ENCODE data around the gene NRXN3.

Gene NRXN3

DNA sequence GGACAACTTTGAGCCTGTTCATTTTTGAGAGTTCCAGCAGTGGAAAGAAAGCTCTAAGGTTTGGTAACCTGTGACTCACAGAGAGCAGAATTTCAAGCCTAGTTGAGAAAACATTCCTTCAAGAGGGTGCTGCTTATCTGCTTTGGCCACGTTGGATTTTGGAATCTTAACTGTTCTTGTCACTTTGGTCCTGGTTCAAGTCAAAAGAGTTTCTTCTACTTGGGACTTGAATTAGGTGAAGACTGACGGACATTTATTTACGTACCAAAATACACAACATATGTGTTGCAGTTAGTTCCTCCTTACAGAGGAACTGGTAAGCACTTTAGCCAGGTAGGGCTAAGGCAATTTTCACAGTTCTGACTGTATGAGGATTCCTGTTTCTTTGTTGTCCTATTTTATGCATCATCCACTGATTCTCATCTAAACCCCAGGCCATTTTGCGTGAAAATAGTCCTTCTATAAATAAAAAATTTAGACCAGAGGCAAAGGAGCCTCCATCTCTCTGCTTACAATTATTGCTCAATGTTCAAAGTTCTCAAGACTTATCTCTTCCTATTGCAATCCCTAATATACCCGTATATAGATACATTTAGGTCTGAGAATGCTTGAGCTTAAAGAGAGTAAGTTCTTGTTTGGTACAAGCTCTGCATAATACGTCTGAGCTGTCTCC, 1460.3 kb downstream of the NRXN3 start:
- no peak overlapping the region for H3K4me3 ChIP-seq (ENCODE audit: low read depth, low read length)

DNA sequence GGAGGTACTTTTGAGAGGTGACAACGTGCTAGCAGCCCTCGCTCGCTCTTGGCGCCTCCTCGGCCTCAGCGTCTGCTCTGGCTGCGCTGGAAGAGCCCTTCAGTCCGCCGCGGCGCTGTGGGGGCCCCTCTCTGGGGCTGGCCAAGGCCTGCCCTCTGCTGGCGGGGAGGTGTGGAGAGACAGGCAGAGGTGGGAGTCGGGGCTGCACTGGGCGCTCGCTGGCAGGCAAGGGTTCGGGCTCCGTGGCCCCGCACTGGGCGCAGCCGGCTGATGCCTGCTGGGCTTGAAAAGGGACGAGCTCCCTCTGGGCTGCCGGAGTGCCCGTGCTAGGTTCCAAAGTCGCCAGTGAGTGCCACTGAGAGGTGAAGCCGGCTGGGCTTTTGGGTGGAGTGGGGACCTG, 1461.1 kb downstream of the NRXN3 start:
- no peak overlapping the region for H3K4me3 ChIP-seq (ENCODE audit: low read depth, low read length)

DNA sequence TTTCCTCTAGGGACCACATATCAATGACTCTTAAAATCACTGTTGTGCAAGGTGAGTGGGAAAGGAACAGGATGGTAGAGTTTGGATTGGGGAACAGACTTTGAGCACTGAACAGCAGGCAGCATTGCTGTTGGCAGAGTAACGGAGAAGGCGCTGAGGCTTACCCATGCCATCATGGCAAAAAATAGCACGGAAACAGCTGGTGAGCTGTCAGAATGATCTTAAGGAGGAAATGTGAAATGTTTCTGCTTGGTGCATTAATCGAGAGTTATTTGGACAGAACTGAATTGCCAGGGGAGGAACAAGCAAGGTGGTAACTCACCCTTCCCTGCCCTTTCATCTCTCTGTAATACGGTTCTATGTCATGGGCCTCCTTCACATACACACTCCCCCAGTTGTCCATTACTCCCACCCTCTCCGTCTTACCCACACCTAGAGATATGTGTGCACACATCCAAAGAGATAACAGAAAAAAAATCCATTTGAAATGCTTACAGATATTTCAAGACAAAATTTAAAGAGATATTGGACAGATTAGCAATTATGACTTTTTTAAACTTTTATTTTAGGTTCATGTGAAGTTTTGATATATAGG, 1468.6 kb downstream of the NRXN3 start:
- no peak overlapping the region for H3K4me3 ChIP-seq (ENCODE audit: low read depth, low read length)

DNA sequence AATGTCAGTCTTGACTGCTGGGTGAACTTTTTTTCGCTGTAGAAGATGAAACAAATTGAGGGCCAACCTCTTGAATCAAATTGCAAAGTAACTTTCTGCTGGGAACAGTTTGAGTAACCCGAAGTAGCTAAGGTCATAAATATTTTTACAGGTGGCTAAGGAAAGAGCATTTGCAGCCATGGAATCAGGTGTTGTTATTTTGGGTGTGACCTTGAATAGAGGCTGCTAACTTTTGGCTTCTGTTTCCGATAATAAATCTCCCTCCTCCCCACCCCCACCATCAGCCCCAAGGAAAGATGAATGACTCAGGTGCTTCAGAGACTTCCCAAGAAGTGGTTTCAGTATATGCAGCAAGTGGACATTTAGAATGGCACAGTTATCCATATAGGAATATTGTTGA, 1469.4 kb downstream of the NRXN3 start:
- no peak overlapping the region for H3K4me3 ChIP-seq (ENCODE audit: low read depth, low read length)

DNA sequence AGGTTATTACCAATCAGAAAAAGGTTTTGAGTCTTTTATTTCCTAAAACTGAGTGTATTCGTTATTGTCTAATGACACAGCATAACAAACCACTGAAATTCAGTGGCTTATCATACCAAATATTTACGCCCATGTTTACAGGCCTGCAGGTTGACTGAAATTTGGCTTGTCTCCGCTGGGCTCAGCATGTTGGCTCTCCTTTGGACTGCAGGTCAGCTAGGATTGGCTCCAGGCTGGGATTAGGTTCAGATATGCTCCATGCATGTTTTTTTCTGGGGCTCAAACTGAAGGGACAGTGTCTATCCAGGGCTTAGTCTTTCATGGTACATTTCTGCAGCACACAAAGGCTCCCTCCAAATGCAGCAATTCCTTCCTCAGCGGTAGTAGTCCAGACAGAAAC, 1471.2 kb downstream of the NRXN3 start:
- no peak overlapping the region for H3K4me3 ChIP-seq (ENCODE audit: low read depth, low read length)

DNA sequence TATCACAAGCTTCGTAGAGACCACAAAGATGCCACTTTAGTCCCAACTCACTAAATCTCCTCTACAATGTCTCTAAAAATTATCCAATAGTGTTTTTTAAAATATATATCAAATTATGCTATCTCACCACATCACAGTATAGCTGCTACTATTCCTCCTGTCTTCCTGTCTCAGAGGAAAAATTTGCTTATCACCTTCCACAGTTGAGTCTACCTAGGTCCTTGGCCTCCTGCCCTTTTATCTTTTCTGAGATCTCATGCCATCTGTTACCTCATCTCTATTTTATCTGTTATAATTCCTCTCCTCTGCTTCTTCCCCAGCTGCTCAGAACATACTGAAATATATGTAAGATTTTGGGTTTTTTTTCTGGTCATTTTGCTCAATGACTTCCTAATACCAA, 1473.0 kb downstream of the NRXN3 start:
- H3K4me3 ChIP-seq (ENCODE audit: low read depth, low read length), result no peak overlapping the region

DNA sequence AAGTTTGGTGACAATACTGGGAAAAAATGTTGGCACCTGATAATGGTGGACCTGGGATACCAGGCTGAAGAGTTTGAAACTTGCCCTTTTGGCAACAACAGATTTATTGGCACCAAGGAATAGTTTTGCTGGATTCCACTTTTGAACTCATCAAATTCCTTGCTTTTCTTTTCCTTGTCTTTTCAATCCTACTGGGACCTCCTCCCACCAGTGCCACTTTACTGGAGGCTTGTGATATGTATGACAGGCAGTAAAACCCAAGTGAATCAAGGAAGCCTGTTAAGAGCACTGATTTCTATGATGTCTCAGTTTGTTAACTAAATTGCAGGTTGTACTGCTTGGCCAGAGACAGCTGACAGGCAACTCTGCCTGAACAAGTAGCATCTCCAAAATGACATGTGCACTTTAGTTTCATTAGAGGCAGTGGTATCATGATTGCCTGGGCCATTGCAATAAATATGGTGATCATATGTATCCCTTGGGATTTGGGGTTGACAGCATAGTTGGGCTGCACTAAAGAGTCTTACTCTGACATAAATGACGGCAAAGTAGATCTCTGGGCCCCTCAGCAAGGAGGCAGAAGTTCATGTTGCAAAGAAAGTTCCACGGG, 1475.7 kb downstream of the NRXN3 start:
- no peak overlapping the region for H3K4me3 ChIP-seq (ENCODE audit: low read depth, low read length)

DNA sequence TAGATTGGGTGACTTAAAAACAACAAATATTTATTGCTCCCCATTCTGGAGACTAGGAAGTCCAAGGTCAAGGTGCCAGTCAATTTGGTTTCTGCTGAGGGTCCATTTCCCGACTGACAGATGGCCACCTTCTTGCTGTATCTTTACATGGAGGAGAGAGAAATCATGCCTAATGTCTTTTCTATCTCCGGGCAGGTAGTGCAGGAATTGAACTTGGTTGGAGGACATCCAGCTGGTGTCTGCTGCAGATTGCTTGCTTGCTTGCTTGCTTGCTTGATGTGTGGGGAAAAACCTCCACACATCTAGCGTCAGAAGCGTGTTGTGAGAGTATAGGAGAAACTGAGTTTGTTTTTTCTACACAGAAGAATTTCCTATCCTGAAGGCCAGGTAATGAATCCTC, 1479.7 kb downstream of the NRXN3 start:
- H3K4me3 ChIP-seq (ENCODE audit: low read depth, low read length), result no peak overlapping the region

DNA sequence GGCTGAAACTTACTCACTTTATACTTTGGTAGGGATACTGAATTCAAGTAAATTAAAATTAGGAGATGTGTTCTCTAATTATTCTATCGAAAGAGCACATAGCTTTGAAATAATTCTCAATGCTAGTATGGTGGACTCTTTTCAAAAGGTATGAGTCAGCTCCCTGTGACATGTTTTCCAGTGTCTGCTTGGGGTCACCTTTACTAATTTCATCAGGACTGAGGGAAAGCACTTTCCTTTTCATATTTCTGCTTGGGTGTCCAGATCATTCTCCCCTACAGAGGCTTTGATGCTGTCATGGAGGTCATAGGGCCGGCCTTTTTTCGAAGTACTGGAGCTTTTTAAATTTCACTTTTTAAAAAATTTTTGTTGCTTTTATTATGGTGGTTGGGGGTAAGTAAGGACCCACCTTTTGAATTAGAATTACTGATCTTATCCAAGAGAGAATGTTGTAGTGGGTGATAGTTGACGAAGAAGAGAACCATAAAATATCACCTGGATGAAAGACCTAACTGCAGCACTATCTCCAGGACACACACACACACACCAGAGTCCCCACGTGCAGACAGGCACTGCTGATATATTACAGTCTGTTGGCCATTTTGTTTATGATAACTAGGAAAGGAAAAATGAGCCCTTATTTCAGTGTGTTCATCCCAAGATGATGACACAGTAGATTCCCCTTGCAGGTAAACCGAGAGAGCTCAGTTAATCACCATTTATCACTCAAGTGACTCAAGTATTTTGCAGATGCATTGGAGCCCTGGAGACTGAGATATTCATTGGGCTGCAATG, 1482.5 kb downstream of the NRXN3 start:
- no peak overlapping the region for H3K4me3 ChIP-seq (ENCODE audit: low read depth, low read length)

DNA sequence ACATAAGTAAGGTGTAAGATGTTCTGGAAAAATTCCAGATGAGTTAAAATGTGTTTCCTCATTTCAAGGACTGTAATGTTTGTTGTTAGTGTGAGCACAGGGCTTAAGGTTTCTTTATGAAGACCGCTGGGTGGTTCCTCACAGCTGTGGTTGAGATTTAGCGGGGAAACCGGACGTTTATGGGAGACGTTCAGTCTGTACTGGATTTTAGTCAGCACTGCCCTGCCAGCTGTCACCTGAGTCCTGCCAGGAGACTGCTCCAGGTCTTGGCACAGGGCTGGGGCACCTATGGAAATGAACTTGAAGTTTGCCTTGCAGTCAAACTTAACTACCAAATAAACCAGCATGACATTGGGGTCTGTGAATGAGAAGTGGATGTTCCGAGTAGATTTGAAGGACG, 1485.9 kb downstream of the NRXN3 start:
- no peak overlapping the region for H3K4me3 ChIP-seq (ENCODE audit: low read depth, low read length)

DNA sequence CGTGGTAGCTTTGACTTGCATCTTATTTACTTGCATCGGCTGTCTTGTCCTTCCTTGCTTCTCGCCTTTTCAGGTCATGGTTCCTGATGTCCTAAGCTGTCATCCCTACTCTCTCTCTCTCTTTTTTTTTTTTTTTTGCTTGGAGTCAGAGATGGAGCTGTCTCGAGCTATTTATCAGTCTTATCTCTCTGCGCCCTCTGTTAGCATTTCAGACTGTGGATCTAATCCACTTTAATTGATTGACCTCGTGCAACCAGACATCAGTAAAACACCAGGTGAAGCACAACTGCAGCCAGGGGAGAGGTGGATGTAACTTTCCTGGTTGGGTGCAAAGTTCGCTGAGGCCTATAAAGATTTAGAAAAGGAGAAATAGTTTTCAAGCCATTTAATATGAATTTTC, 1486.3 kb downstream of the NRXN3 start:
- H3K4me3 ChIP-seq (ENCODE audit: low read depth, low read length), result no peak overlapping the region

DNA sequence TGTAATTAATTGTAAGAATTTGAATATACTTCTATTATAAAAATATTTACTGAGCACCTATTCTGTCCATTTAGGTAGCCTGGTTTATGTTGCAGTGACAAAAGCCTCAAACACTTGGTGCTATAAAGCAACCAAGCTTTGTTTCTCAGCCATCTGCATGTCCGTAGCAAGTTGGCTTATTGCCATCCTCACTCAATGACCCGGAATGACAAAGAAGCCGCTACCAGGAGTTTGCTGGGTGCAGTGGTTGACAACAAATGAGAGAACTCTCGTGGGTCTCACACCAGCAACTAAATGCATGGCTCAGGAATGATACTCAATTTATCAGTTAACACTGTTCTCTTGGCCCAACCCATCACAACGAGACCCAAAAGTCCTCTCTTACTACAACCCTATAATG, 1488.0 kb downstream of the NRXN3 start:
- H3K4me3 ChIP-seq (ENCODE audit: low read depth, low read length), result no peak overlapping the region

DNA sequence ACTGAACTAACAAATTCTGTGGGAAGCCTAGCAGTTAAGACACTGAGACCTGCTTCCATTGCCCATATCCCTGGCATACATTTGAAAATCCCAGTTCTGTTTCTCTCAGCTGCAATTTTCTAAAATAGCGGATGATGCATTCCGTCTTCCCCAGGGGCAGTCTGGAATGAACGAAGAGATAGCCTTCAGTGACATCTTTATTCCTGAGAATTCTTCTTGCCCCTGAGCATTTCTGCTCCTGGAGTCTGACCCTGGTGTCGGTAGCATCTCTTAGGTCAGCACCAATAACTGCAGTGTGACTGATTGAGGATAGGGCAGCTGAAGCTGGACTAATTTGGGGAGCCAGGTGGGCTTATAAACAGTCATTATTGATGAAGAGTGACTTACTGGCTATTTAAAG, 1488.6 kb downstream of the NRXN3 start:
- H3K4me3 ChIP-seq (ENCODE audit: low read depth, low read length), result no peak overlapping the region

DNA sequence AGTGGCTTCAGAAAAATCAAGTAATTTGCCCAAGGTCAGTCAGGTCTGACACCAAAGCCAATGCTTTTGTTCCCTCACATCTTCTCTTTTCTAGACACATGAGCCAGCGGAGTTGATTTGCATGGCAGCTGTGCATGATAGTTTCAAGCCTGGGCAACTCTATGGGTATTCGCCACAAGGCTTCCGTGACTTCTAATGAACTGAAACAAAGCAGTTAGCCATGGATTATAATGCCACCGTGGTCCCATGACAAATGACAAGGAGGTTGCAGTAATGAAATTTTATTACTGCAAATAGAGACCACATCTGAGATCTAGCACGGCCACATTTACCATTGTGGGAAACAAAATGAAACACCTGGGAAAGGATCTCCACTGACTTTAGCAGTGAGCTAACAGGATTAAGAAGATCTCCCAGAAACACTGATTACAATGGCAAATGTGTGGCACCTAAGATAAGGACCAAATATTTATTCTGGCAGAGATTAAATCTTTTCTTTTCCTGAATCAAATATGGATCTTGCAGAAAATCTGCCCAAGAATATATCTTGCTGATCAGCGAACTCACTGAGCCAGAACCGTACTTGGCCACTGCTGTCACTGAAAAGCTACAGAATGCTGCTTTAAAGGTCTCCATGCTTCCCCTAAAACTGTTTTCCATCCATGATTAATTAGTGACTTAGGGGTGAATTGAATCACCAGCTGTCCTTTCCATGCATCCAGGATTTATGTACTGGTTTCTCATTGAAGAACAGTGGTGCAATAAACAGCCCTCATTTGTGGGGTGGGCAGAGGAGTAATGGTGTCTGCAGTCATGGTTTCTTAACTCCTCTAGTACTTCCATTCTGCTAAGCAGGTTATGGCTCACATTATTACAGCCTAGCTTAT, 1490.1 kb downstream of the NRXN3 start:
- H3K4me3 ChIP-seq (ENCODE audit: low read depth, low read length), result no peak overlapping the region

DNA sequence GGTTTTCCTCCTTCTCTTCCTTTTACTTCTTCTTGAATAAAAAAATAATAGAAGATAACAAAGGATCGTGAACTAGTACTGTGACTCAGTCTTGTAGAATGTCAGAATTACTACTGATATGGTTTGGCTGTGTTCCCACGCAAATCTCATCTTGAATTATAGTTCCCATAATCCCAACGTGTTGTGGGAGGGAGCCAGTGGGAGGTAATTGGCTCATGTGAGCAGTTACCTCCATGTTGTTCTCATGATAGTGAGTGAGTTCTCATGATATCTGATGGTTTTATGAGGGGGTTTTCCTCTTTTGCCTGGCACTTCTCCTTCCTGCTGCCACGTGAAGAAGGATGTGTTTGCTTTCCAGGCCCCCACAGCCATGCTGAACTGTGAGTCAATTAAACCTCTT, 1491.6 kb downstream of the NRXN3 start:
- no peak overlapping the region for H3K4me3 ChIP-seq (ENCODE audit: low read depth, low read length)

DNA sequence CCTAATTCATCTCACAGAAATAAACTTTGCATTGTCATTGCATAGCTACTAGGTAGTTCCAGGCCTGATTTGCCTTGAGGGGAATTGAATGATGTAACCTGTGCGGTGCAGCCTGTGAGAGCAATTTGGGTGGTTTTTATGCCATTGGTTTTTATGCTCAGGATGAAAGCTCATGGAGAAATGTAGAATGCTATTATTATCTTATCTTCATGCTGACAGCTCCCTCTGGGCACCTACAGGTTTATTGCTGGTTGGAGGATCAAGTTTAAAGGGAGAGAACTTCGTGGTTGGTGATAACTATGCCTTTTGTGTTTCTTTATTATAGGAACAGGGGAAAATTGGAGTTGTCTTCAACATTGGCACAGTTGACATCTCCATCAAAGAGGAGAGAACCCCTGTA, 1493.3 kb downstream of the NRXN3 start:
- H3K4me3 ChIP-seq (ENCODE audit: low read depth, low read length), result no peak overlapping the region

DNA sequence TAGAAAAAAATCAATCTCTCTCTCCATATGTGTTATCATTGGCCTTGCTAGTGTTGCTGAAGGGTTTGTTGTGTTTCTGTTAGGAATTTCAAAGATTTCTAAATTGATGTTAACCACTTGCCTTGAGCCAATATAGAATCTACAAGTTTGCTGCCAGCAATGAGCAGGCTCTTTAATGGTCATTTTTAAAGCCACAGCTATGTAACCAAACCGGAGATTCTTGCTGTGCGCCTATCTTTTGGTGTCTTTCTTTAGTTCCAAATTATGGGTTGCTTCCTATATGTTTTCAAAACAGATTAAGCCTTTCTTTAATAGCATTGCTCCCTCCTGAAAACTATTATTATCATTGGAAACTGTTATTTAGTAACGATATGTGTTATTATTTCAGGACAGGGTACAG, 1495.4 kb downstream of the NRXN3 start:
- no peak overlapping the region for H3K4me3 ChIP-seq (ENCODE audit: low read depth, low read length)

DNA sequence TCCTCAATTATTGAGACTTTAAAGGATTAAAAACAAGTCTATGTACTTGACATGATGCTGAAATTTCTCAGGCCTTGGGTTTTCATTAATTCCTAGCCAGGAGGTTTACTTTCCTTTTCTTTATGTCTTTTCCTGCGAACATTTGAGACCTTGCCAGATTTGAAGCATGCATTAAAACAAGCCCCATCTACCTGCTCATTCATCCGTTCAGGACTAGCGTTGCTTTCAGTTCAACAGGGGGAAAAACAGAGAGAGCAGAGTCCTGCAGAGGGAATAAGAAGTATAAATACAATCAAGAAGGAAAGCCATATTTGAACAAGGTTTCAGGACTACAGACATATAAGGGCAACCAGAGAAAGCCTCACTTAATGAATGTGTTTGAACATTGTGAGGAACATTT, 1498.8 kb downstream of the NRXN3 start:
- H3K4me3 ChIP-seq (ENCODE audit: low read depth, low read length), result no peak overlapping the region

DNA sequence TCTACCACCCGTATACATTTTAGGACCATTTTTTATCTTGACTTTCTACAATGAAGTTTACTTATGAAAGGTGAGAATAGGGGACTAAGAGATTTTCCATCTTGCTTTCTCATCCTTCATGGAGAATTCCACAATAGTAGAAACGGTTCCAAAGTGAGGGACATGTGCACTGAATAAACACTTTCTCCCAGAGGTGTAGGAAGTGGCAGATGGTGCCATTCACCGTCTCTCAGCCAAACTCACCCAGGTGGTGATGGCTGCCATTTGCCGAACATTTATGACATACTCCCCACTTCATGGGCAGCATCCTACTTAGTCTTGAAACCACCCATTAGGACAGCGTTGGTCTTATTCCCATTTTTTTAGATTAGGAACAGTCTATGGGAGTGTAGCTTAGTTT, 1500.6 kb downstream of the NRXN3 start:
- no peak overlapping the region for H3K4me3 ChIP-seq (ENCODE audit: low read depth, low read length)

DNA sequence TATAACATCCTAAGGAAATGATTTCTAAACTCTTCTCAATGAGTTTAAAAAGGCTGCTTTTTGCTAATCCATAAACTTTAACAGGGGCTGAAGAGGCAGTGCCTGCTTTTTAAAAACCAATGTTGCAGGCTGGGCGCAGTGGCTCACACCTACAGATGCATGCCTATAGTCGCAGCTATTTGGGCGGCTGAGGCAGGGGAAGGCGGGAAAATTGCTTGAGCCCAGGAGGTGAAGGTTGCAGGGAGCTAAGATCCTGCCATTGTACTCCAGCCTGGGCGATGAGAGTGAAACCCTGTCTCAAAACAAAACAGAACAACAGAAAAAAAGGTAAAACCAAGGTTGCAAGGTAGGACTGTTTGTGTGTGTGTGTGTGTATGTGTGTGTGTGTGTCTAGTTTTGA, 1509.9 kb downstream of the NRXN3 start:
- H3K4me3 ChIP-seq (ENCODE audit: low read depth, low read length), result no peak overlapping the region

DNA sequence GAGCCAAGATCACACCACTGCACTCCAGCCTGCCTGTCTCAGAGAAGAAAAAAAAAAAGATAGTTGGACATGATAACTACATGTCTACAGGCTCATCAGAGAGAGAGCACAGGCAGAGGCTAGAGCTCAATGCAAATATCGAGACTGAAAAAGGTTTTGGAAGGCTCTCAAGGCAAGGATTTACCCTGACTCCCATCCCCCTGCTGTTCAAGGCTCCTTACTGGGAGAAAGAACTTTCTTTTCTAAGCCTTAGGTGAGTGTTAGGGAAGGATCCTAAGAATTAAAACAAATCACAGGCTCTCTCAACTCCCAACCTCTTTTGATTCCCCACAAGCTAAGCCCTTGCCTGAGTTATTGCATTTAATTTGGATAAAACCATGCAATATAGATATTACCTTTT, 1516.0 kb downstream of the NRXN3 start:
- H3K4me3 ChIP-seq (ENCODE audit: low read depth, low read length), result no peak overlapping the region

Data from iPS-11a (cell line).